C4-2B (cell line): Measurements from ENCODE around the gene LTBP2.

Experiments used
- H3K27ac ChIP-seq: fragments of 450-650 bp; 2 replicates; pipeline ENCODE4 v1.5.1; 2017
- ZFX ChIP-seq: fragments of 450-650 bp; IDR thresholded peaks from 2 replicates; pipeline ENCODE4 v1.6.1; 2017
- TF ChIP-seq, protein P1 (sequence below): fragments of 450-650 bp; conservative IDR thresholded peaks from 2 replicates; pipeline ENCODE4 v1.5.1; 2017; ENCODE audit warnings: mild to moderate bottlenecking

Gene LTBP2

DNA sequence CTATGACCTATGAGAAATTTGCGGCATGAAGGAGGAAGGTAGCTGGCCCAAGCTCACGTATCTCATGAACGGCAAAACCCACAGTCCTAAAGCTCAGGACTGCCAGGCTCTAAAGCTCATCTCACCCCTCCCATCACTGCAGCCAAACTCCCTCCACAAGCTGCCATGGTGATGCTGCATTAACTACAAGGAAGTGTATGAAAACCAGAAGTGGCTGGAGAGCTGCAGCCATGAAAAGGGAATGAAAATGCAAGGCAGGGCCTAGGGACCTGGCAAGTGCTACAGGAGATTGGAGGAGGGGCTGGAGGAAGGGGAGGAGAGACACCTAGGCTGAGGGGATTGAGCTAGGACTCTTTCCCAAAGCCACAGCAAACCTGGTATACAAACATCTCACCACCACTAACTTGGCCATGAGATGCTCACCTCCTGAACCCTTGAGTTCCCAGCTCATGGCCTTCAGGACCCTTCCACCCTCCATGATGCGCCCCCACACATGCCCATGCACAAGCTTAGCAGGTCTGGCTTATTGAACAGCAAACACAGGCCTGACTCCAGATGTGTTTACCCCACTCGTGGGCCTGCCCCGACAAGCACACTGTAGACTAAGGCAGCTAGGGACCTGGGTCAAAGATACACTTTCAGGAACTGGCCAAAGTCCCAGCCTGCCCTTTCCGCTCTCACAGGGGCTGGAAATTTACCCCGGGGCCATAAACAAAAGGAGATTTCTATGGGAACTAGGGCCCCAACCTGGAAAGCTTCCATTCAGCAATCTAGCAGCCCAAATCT is 42.0 kb downstream of the LTBP2 start:
- TF ChIP-seq ZFX: no peak
- TF ChIP-seq, protein P1, sequence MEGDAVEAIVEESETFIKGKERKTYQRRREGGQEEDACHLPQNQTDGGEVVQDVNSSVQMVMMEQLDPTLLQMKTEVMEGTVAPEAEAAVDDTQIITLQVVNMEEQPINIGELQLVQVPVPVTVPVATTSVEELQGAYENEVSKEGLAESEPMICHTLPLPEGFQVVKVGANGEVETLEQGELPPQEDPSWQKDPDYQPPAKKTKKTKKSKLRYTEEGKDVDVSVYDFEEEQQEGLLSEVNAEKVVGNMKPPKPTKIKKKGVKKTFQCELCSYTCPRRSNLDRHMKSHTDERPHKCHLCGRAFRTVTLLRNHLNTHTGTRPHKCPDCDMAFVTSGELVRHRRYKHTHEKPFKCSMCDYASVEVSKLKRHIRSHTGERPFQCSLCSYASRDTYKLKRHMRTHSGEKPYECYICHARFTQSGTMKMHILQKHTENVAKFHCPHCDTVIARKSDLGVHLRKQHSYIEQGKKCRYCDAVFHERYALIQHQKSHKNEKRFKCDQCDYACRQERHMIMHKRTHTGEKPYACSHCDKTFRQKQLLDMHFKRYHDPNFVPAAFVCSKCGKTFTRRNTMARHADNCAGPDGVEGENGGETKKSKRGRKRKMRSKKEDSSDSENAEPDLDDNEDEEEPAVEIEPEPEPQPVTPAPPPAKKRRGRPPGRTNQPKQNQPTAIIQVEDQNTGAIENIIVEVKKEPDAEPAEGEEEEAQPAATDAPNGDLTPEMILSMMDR: no peak
- H3K27ac ChIP-seq: no peak overlapping the region

DNA sequence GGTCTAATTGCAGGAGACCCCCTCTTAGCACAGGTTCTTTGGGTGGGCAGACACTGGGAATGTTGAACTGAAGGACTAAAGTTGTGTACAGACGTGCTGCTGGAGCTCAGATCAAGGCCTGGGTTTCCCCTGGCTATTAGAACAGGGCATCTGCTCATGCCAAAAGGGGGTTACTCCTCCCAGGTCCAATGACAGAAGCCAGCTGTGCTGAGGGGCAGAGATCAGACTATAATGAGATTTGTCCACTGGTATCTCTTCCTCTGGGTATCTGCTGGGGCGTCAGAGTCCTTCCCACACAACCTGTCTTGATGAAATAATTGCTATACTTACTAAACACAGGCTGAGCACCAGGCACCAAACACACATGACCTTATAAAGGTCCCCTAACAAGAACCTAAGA is 42.6 kb downstream of the LTBP2 start:
- no peak overlapping the region for H3K27ac ChIP-seq

DNA sequence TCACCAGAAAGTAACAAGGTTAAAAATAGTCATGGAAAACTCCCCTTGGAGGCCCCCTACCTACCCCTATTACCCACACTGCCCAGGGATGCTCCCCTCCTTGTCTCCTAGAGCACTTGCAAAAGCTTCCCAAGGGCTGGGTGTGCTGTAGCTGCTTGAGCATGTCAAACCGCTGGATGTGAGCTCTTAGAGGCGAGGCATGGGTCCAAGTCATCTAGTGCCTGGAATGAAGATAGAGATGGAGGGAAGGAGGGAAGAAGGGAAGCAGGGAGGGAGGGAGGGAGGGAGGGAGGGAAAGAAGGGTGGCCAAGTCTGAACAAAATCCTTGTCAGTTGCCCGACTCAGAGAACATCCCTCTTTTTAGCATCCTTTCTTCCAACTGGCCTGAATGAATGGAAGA is 43.1 kb downstream of the LTBP2 start:
- H3K27ac ChIP-seq: no peak overlapping the region
- TF ChIP-seq, protein P1: no peak
- TF ChIP-seq ZFX: no peak

More for the DNA sequence above, 42.6 kb downstream of the LTBP2 start:
- TF ChIP-seq, protein P1: no peak
- no peak for TF ChIP-seq ZFX

DNA sequence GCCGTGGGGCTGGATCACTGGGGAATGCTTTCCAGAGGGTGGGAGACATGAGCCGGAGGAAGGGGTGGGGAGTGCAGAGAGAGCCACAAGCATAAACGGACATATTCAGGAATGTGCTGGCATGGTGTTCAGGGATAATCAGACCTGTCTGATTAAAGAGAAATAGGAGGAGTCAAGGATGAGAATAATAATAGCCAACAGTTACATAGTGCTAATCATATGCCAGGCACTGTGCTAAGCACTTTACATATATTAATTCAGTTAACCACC is 43.7 kb downstream of the LTBP2 start:
- TF ChIP-seq, protein P1: no peak
- H3K27ac ChIP-seq: no peak overlapping the region

DNA sequence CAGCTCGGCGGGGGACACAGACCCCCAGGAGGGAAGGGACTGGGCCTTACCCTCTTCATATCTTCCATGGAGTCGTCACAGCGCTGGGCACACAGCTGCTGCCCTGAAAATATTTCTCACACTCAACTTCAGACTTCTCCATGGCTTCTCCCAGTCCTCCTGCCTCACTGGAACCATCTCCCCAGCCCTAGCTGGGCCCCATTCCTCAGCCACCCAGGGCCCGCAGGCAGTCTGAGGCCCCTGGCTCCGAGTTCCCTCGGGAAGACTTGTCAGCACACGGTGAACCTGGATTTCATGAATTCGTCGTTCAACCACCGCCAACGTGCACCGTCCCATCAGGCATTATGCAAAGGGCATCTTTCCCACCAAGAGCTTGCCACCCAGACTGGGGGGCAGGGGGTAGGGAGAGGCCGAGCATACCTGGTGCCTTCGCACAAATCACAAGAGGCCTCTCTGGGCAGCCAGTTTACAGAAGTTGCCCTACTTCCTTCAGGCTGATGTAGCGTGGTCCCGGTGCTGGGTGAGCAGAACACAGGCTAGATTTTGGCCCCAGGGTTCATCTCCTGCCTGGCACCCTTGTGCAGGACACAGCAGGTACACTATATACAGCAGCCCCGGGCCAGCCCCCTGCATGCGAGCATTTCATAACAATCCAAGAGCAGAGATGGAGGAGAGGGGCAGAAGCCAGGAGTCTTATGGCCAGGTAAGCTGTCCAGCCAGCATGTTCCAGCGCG is 44.2 kb downstream of the LTBP2 start:
- TF ChIP-seq, protein P1: no peak
- no peak overlapping the region for H3K27ac ChIP-seq

DNA sequence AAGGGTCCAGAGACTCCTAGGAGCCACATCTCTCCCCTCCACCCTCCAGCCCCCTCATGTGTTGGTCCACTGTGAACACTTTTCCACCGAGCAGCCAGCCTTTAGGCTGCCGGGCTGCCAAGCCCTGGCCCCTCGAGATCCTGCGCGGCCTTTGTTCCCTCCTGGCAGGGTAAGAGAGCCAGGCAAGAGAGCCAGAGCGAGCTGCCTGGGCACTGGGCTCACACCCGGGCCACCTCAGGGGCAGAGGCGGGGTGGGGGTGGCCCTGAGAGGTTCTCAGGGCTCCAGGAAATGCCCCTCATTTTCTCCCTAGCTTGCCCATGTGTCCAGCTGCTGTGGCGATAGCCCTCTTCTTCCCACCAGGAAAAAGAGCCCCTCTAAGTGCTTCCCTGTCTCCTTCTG is 44.8 kb downstream of the LTBP2 start:
- TF ChIP-seq ZFX: no peak
- TF ChIP-seq, protein P1: no peak
- no peak overlapping the region for H3K27ac ChIP-seq
